HepG2 (cell line): ENCODE results near the gene SLC38A1. TPM values are rescaled to one million over a fixed set of nuclear protein-coding genes. Genes with fewer than 3 reads are reported as not detected.

Experiments used
- ATAC-seq: fragments of 200-7000 bp; cut with Tn5 transposase; 3 replicates; pipeline ENCODE4 v1.9.1; 2020; ENCODE audit warnings: mild to moderate bottlenecking, moderate library complexity
- BruUV-seq: library from RNA; stranded (reverse); fragments of 400-500 nt; replicated peaks from 2 replicates; lab custom pipeline; 2021; lab: Mats Ljungman, UMichigan
- CTCF ChIA-PET: fragments of 300-600 bp; formaldehyde crosslinking; extraction: SDS; loops from one replicate; lab custom pipeline; 2021; ENCODE audit warnings: low total read pairs, inconsistent platforms, low intra/inter-chr PET ratio; lab: Yijun Ruan, JAX
- POLR2A ChIA-PET: fragments of 350-600 bp; sonication (Branson Sonifier 250); formaldehyde crosslinking; loops from one replicate; lab custom pipeline; 2020; ENCODE audit warnings: antibody characterized with exemption, inconsistent platforms; lab: Yijun Ruan, JAX
- DNase-seq: peaks from one replicate; pipeline ENCODE4 v3.0.0-alpha.2; 2015; ENCODE audit warnings: low spot score
- FAIRE-seq: peaks from 3 replicates; lab custom pipeline; 2011; peaks lifted over from hg19 to GRCh38; lab: Jason Lieb, UNC
- H2AFZ ChIP-seq: one replicate; pipeline ENCODE4 v1.6.1; 2011; ENCODE audit warnings: low read length, inconsistent platforms
- H3K27ac ChIP-seq: fragments of 300-600 bp; 3 replicates; pipeline ENCODE4 v1.8.0; 2011; ENCODE audit warnings: mixed run types, mild to moderate bottlenecking, mixed read lengths, low read length, inconsistent platforms; ENCODE audit not compliant: insufficient read depth; ENCODE audit errors: extremely low read length
- H3K27me3 ChIP-seq, 2 experiments: fragments of 200-600 bp in 1 of 2; 2 replicates in 1 of 2; 3 replicates in 1 of 2; pipeline versions ENCODE4 v1.6.0 to v1.8.0; 2011; ENCODE audit warnings: low read length in 2 of 2, mild to moderate bottlenecking in 2 of 2, moderate library complexity in 2 of 2, inconsistent platforms in 1 of 2; ENCODE audit not compliant: insufficient read depth in 2 of 2, control insufficient read depth in 1 of 2
- H3K36me3 ChIP-seq, 2 experiments: fragments of 200-600 bp in 1 of 2; replicated peaks in 1 of 2; 2 replicates in 1 of 2; 3 replicates in 1 of 2; pipeline versions ENCODE4 v1.5.1 to v1.8.0; 2011; ENCODE audit warnings: low read length in 2 of 2, inconsistent platforms in 1 of 2; ENCODE audit not compliant: insufficient read depth in 2 of 2, control insufficient read depth in 1 of 2
- H3K4me1 ChIP-seq: 2 replicates; pipeline ENCODE4 v1.5.1; 2012; ENCODE audit warnings: low read length, inconsistent platforms; ENCODE audit not compliant: insufficient read depth
- H3K4me2 ChIP-seq: 2 replicates; pipeline ENCODE4 v1.6.0; 2011; ENCODE audit warnings: low read depth, low read length, inconsistent platforms
- H3K4me3 ChIP-seq, 3 experiments: fragments of 200-600 bp in 1 of 3; sonication (generic), shearing (Covaris generic) in 1 of 3; replicated peaks in 1 of 3; 2 replicates each; pipeline ENCODE4 v1.5.1; 2011 to 2016; ENCODE audit warnings: low read length in 3 of 3, inconsistent platforms in 2 of 3, low read depth in 2 of 3, mild to moderate bottlenecking in 2 of 3, control low read depth in 1 of 3, mixed read lengths in 1 of 3; ENCODE audit not compliant: insufficient read depth in 1 of 3
- H3K79me2 ChIP-seq: one replicate; pipeline ENCODE4 v1.6.1; 2011; ENCODE audit warnings: low read length, inconsistent platforms; ENCODE audit not compliant: insufficient read depth
- H3K9ac ChIP-seq: 2 replicates; pipeline ENCODE4 v1.6.0; 2011; ENCODE audit warnings: mild to moderate bottlenecking, low read depth, low read length, inconsistent platforms; ENCODE audit not compliant: insufficient read depth
- H3K9me3 ChIP-seq: 2 replicates; pipeline ENCODE4 v1.5.1; 2012; ENCODE audit warnings: mild to moderate bottlenecking, low read length
- H4K20me1 ChIP-seq: 2 replicates; pipeline ENCODE4 v1.6.0; 2011; ENCODE audit warnings: inconsistent platforms, mild to moderate bottlenecking, low read length, moderate library complexity; ENCODE audit not compliant: insufficient read depth
- FOSL1 ChIP-seq: sonication (generic); formaldehyde crosslinking; IDR thresholded peaks from 2 replicates; pipeline ENCODE4 v1.9.0; 2021; ENCODE audit warnings: missing genetic modification reagents, borderline replicate concordance
- MIER3 ChIP-seq: IDR thresholded peaks from 2 replicates; pipeline ENCODE4 v1.6.1; 2016; ENCODE audit warnings: missing compliant biosample characterization, borderline replicate concordance
- MZF1 ChIP-seq: sonication (generic); formaldehyde crosslinking; IDR thresholded peaks from 2 replicates; pipeline ENCODE4 v1.8.1; 2023; ENCODE audit warnings: mild to moderate bottlenecking, missing genetic modification reagents, borderline replicate concordance
- TFDP1 ChIP-seq: IDR thresholded peaks from 2 replicates; pipeline ENCODE4 v1.6.1; 2016; ENCODE audit warnings: missing compliant biosample characterization, missing genetic modification reagents, borderline replicate concordance
- WGBS: methylation state at CpG from one replicate; pipeline ENCODE4 v1.1.6; 2017; ENCODE audit warnings: low lambda C conversion rate; 5-methylcytosine and 5-hydroxymethylcytosine counted together
- in situ Hi-C: cut with HindIII; loops from 2 replicates; pipeline ENCODE4 v1.10.0; 2017; ENCODE audit warnings: low pct_unique_long_range_greater_than_20kb; ENCODE audit not compliant: extremely low pct_ligation_motif_present
- intact Hi-C: fragments of 100-400 bp; cut with micrococcal nuclease; formaldehyde crosslinking; loops from one replicate; pipeline ENCODE4 v1.10.0; 2022; ENCODE audit not compliant: unreplicated experiment
- polyA plus RNA-seq, 8 experiments: library from polyadenylated mRNA; depleted of rRNA in 3 of 8; stranded (reverse) in 7 of 8; unstranded in 1 of 8; fragments of >200 nt; fragmentation: Illumina TruSeq in 4 of 8; extraction: Trizol in 4 of 8; gene quantifications; 2 replicates each; pipeline versions ENCODE4 v1.2.1 to v1.2.3, GENCODE V29; 2011 to 2016; ENCODE audit warnings: low read depth in 4 of 8, missing spikeins in 1 of 8, mixed read lengths in 1 of 8; ENCODE audit not compliant: insufficient read depth in 1 of 8
- total RNA-seq, 5 experiments: library from RNA; depleted of rRNA; stranded (reverse); fragments of >200 nt; fragmentation: Illumina TruSeq; extraction: Trizol; gene quantifications; 2 replicates each; pipeline ENCODE4 v1.2.3, GENCODE V29; 2016; ENCODE audit warnings: low read depth in 1 of 5
- TF ChIP-seq, protein P1 (sequence below): sonication (generic); formaldehyde crosslinking; IDR thresholded peaks from 2 replicates; pipeline ENCODE4 v1.4.0; 2020; ENCODE audit warnings: missing genetic modification reagents
- TF ChIP-seq, protein P2 (sequence below): conservative IDR thresholded peaks from 2 replicates; pipeline ENCODE4 v1.6.1; 2018; ENCODE audit warnings: missing genetic modification reagents
- TF ChIP-seq, protein P3 (sequence below): sonication (generic); formaldehyde crosslinking; IDR thresholded peaks from 2 replicates; pipeline ENCODE4 v1.5.0; 2020; ENCODE audit warnings: mild to moderate bottlenecking, missing genetic modification reagents, borderline replicate concordance

Gene SLC38A1
- total and polyA plus RNA-seq, 2 of the 13 experiments (the other 11 are each of a cell fraction or from before 2014, with no cell fraction given) = 47.0 to 50.6 TPM

- TF ChIP-seq, protein P1, sequence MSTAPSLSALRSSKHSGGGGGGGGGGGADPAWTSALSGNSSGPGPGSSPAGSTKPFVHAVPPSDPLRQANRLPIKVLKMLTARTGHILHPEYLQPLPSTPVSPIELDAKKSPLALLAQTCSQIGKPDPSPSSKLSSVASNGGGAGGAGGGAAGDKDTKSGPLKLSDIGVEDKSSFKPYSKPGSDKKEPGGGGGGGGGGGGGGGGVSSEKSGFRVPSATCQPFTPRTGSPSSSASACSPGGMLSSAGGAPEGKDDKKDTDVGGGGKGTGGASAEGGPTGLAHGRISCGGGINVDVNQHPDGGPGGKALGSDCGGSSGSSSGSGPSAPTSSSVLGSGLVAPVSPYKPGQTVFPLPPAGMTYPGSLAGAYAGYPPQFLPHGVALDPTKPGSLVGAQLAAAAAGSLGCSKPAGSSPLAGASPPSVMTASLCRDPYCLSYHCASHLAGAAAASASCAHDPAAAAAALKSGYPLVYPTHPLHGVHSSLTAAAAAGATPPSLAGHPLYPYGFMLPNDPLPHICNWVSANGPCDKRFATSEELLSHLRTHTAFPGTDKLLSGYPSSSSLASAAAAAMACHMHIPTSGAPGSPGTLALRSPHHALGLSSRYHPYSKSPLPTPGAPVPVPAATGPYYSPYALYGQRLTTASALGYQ (CRISPR knock-in tag) = no peak
- TF ChIP-seq TFDP1 (CRISPR knock-in tag) = no peak
Observed at GRCh38 chr12:46177025-46177424, 91.8 kb downstream of the SLC38A1 start (continued).

DNA sequence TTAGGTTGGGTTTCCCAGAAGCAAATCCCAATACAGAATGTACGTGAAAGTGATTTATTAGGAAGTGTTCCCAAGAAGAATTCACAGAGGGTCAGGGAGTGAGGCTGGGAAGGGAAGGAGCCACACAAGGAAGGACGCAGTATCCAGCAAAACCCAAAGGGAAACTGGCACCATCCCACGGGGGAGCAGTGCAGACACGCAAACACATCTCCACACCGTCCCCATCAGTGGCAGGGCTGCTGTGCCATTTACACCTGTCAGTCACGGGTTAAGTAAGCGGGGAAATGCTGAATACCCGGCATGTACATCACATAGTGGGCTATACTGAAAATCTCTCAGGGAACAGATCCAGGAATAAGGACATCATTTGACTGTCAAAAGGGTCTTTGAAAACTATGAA is 93.9 kb downstream of the SLC38A1 start:
- intact Hi-C loops (no loop called here), in situ Hi-C loops (no loop called here)
- H3K27me3 ChIP-seq = no peaks in the 10 kb centered on the region
- no peak overlapping the region for H3K27ac ChIP-seq
- ChIA-PET CTCF (no interaction called here), POLR2A (no interaction called here)
- no peaks in the 10 kb centered on the region for H3K9me3 ChIP-seq
- H3K36me3 ChIP-seq = no peaks in the 10 kb centered on the region
- H3K4me3 ChIP-seq = no peak overlapping the region
- no peak for TF ChIP-seq MIER3 (CRISPR knock-in tag)
- no peak for TF ChIP-seq FOSL1
- TF ChIP-seq, protein P2, sequence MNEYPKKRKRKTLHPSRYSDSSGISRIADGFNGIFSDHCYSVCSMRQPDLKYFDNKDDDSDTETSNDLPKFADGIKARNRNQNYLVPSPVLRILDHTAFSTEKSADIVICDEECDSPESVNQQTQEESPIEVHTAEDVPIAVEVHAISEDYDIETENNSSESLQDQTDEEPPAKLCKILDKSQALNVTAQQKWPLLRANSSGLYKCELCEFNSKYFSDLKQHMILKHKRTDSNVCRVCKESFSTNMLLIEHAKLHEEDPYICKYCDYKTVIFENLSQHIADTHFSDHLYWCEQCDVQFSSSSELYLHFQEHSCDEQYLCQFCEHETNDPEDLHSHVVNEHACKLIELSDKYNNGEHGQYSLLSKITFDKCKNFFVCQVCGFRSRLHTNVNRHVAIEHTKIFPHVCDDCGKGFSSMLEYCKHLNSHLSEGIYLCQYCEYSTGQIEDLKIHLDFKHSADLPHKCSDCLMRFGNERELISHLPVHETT (CRISPR knock-in tag) = no peak
- TF ChIP-seq, protein P3, sequence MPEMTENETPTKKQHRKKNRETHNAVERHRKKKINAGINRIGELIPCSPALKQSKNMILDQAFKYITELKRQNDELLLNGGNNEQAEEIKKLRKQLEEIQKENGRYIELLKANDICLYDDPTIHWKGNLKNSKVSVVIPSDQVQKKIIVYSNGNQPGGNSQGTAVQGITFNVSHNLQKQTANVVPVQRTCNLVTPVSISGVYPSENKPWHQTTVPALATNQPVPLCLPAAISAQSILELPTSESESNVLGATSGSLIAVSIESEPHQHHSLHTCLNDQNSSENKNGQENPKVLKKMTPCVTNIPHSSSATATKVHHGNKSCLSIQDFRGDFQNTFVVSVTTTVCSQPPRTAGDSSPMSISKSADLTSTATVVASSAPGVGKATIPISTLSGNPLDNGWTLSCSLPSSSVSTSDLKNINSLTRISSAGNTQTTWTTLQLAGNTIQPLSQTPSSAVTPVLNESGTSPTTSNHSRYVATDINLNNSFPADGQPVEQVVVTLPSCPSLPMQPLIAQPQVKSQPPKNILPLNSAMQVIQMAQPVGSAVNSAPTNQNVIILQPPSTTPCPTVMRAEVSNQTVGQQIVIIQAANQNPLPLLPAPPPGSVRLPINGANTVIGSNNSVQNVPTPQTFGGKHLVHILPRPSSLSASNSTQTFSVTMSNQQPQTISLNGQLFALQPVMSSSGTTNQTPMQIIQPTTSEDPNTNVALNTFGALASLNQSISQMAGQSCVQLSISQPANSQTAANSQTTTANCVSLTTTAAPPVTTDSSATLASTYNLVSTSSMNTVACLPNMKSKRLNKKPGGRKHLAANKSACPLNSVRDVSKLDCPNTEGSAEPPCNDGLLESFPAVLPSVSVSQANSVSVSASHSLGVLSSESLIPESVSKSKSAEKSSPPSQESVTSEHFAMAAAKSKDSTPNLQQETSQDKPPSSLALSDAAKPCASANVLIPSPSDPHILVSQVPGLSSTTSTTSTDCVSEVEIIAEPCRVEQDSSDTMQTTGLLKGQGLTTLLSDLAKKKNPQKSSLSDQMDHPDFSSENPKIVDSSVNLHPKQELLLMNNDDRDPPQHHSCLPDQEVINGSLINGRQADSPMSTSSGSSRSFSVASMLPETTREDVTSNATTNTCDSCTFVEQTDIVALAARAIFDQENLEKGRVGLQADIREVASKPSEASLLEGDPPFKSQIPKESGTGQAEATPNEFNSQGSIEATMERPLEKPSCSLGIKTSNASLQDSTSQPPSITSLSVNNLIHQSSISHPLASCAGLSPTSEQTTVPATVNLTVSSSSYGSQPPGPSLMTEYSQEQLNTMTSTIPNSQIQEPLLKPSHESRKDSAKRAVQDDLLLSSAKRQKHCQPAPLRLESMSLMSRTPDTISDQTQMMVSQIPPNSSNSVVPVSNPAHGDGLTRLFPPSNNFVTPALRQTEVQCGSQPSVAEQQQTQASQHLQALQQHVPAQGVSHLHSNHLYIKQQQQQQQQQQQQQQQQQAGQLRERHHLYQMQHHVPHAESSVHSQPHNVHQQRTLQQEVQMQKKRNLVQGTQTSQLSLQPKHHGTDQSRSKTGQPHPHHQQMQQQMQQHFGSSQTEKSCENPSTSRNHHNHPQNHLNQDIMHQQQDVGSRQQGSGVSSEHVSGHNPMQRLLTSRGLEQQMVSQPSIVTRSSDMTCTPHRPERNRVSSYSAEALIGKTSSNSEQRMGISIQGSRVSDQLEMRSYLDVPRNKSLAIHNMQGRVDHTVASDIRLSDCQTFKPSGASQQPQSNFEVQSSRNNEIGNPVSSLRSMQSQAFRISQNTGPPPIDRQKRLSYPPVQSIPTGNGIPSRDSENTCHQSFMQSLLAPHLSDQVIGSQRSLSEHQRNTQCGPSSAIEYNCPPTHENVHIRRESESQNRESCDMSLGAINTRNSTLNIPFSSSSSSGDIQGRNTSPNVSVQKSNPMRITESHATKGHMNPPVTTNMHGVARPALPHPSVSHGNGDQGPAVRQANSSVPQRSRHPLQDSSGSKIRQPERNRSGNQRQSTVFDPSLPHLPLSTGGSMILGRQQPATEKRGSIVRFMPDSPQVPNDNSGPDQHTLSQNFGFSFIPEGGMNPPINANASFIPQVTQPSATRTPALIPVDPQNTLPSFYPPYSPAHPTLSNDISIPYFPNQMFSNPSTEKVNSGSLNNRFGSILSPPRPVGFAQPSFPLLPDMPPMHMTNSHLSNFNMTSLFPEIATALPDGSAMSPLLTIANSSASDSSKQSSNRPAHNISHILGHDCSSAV = no peak
- TF ChIP-seq MZF1 (CRISPR knock-in tag) = no peak
- H3K79me2 ChIP-seq = no peaks in the 10 kb centered on the region
- ATAC-seq (no peak), FAIRE-seq (no peak), DNase-seq (no peak)
- H3K4me1 ChIP-seq = 0 out of 2 replicates have a peak, but pooled peaks cover 6% of the 10 kb centered on the region
- H3K9ac ChIP-seq = no peak overlapping the region
- H3K4me2 ChIP-seq = no peak overlapping the region
- WGBS = 62% methylated on average over 8 of the region's 8 CpGs
- H4K20me1 ChIP-seq = no peaks in the 10 kb centered on the region
- H2AFZ ChIP-seq = no peak overlapping the region
- no TSS peak for BruUV-seq
